RWPE2 (cell line): Measurements from ENCODE around the gene ETNK2.

Experiments used
- ATAC-seq: fragments of 200-7000 bp; cut with Tn5 transposase; 3 replicates; pipeline ENCODE4 v1.9.1; 2021; ENCODE audit warnings: low read depth
- DNase-seq: peaks from one replicate; pipeline ENCODE4 v3.0.0-alpha.2; 2020; ENCODE audit warnings: low spot score
- H3K27ac ChIP-seq: fragments of 450-650 bp; 2 replicates; pipeline ENCODE4 v1.5.1; 2017; ENCODE audit warnings: mild to moderate bottlenecking; ENCODE audit not compliant: poor library complexity, severe bottlenecking
- H3K27me3 ChIP-seq: fragments of 250-450 bp; sonication (Bioruptor Pico); 2 replicates; pipeline ENCODE4 v1.5.1; 2021; ENCODE audit warnings: mild to moderate bottlenecking, moderate library complexity; ENCODE audit not compliant: insufficient read depth, poor library complexity, severe bottlenecking
- H3K36me3 ChIP-seq: fragments of 250-450 bp; sonication (Bioruptor Pico); 2 replicates; pipeline ENCODE4 v1.5.1; 2020; ENCODE audit warnings: low read depth, mild to moderate bottlenecking, moderate library complexity
- H3K4me1 ChIP-seq: fragments of 250-450 bp; sonication (Bioruptor Pico); 2 replicates; pipeline ENCODE4 v1.5.1; 2021; ENCODE audit warnings: mild to moderate bottlenecking, moderate library complexity; ENCODE audit not compliant: insufficient read depth, poor library complexity, severe bottlenecking
- H3K4me3 ChIP-seq: fragments of 250-450 bp; sonication (Bioruptor Pico); 2 replicates; pipeline ENCODE4 v1.5.1; 2021; ENCODE audit warnings: mild to moderate bottlenecking, moderate library complexity; ENCODE audit not compliant: severe bottlenecking
- H3K9me3 ChIP-seq: fragments of 250-450 bp; sonication (Bioruptor Pico); 2 replicates; pipeline ENCODE4 v1.5.1; 2021; ENCODE audit warnings: mild to moderate bottlenecking, moderate library complexity; ENCODE audit not compliant: severe bottlenecking
- TF ChIP-seq, protein P1 (sequence below): fragments of 450-650 bp; IDR thresholded peaks from one replicate; pipeline ENCODE4 v1.5.1; 2017; ENCODE audit warnings: mild to moderate bottlenecking, moderate library complexity; ENCODE audit not compliant: poor library complexity, severe bottlenecking

The ETNK2 gene

DNA sequence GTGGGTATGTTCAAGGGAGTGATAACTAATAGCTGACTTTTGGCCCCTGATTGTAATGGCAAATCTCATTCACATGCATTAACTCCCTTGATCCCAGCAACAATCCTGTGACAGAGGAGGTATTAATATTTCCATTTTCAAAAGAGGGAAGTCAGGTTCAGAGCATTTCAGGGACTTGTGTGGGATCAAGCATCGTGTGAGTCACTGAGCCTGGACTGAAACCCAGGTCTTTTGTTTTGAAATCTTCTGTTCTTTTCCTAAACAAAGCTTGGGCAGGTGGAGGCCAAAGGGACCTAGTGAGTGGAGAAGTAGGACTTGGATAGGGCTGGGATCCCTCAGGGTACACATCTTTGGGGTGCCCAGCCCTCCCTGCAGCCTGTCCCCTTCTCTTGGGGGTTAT is 37.9 kb downstream of the ETNK2 start:
- no peak overlapping the region for H3K4me3 ChIP-seq
- no peaks in the 10 kb centered on the region for H3K9me3 ChIP-seq
- no peak for DNase-seq
- ATAC-seq, result 0 out of 3 replicates have a peak, but pooled peaks have one; percentile 21
- TF ChIP-seq, protein P1, sequence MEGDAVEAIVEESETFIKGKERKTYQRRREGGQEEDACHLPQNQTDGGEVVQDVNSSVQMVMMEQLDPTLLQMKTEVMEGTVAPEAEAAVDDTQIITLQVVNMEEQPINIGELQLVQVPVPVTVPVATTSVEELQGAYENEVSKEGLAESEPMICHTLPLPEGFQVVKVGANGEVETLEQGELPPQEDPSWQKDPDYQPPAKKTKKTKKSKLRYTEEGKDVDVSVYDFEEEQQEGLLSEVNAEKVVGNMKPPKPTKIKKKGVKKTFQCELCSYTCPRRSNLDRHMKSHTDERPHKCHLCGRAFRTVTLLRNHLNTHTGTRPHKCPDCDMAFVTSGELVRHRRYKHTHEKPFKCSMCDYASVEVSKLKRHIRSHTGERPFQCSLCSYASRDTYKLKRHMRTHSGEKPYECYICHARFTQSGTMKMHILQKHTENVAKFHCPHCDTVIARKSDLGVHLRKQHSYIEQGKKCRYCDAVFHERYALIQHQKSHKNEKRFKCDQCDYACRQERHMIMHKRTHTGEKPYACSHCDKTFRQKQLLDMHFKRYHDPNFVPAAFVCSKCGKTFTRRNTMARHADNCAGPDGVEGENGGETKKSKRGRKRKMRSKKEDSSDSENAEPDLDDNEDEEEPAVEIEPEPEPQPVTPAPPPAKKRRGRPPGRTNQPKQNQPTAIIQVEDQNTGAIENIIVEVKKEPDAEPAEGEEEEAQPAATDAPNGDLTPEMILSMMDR, result no peak
- peaks cover 25% of the 10 kb centered on the region for H3K36me3 ChIP-seq
- H3K4me1 ChIP-seq, result no peaks in the 10 kb centered on the region
- H3K27me3 ChIP-seq, result no peaks in the 10 kb centered on the region
- no peak overlapping the region for H3K27ac ChIP-seq

DNA sequence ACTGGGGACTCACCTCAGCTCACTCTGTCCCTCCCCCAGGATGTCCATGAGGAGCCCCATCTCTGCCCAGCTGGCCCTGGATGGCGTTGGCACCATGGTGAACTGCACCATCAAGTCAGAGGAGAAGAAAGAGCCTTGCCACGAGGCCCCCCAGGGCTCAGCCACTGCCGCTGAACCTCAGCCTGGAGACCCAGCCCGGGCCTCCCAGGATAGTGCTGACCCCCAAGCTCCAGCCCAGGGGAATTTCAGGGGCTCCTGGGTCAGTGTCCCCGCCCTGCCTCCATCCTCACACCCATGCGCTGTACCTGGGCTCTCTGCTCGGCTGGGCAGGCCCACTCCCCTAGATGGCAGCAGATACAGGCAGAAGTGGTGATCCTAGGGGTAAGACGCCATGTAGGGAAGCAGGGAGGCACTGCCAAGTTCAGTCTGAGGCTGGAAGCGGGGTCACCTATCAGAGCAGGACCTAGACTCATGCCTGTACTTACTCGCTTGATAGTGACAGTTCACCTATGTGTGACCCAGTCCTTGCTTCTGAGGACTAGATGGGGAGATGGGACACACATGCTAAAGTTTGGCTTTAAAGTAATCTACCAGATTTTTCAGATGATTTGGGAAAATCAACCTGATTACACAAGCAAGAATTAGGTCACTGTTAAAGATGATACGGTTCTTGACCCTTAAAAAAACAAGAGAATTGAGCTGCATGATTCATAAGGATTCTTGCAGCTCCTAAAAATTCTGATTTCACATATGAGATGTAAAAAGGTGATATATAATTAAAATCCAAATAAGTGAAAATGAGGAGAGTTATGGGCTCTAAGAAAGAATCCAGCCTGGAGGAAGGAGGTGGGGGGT is 38.7 kb downstream of the ETNK2 start:
- Histone ChIP-seq H3K27me3 (no peaks in the 10 kb centered on the region), H3K36me3 (peaks cover 19% of the 10 kb centered on the region), H3K27ac (no peak overlapping the region), H3K9me3 (no peaks in the 10 kb centered on the region), H3K4me1 (no peaks in the 10 kb centered on the region), H3K4me3 (no peak overlapping the region)
- TF ChIP-seq, protein P1, result no peak
- DNase-seq (no peak), ATAC-seq (no peak)

DNA sequence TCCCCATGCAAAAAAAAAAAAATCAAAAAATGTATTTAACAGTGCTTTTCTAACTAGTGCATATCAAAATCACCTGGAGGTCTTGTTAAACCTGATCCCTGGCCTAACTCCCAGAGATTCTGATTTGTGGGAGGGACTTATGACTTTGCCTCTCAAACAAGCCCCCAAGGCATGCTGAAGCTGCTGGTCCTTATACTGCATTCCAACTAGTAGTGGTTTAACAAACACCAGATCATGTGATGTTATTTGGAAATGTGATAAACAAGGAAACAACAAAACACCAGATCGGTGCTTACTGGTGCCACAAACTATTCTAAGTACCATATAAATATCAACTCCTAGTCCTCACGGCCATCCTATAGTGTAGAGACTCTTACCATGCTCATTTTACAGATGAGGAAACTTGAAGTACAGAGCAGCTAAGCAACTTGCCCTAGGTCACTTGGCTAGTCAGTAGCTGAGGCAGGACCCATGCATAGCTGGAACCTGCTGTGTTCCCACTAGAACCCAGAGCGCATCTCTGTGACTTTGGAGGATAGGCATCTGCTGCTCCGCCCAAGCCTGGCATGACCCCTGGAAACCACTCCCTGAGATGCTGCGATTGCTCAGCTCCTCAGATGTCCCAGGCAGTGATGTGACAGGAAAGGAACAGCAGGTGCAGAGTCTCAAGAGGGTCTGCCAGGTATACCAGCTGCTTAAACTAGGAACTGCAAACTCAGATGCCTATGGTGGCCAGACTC is 40.8 kb downstream of the ETNK2 start:
- H3K27ac ChIP-seq, result no peak overlapping the region
- H3K4me1 ChIP-seq, result no peaks in the 10 kb centered on the region

DNA sequence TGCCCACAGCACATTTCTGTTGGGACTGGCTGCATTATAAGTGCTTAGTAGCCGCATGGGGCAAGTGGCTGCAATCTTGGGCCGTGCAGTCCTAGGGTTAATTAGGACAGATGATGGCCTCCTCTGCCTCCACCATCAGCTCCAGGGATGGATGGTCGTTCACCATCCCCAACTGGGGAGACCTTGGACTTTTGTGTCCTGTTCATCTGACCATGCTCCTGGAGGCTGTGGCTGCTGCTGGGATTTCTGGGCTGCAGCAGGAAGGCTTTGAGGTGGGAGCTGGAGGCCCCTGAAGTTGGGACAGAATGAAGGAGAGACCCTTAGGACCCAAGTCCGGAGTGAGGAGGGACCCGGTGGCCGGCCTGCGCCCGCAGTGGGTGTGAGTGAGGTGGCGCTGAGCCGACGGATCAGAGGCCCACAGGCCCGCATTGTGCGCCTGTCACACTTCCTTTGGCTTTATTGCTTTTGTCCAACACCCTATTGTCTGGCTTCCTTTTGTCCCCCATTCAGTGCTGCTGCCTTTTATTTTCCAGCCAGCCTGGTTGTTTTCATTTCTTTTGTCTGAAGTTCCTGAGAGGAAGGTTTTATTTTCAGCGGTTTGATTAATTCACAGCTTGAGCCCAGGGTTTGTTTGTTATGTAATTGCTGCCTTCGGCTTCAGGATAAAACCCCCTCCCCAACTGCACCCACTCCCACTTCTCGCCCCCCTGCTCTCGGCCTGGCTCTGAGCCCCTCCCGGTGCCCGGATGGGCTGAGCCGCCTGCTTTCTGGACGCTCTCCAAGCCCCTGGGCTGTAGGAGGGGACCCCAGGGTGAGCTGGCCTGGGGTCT is 43.3 kb downstream of the ETNK2 start:
- no peaks in the 10 kb centered on the region for H3K27me3 ChIP-seq
- TF ChIP-seq, protein P1, result no peak
- H3K36me3 ChIP-seq, result no peaks in the 10 kb centered on the region
- ATAC-seq (no peak), DNase-seq (no peak)
- H3K9me3 ChIP-seq, result no peaks in the 10 kb centered on the region
- no peak overlapping the region for H3K4me3 ChIP-seq
- H3K4me1 ChIP-seq, result peaks cover 15% of the 10 kb centered on the region
- H3K27ac ChIP-seq, result no peak overlapping the region

More for the DNA sequence above, 40.8 kb downstream of the ETNK2 start:
- H3K36me3 ChIP-seq, result peaks cover 6% of the 10 kb centered on the region
- no peak for DNase-seq
- no peak for ATAC-seq
- TF ChIP-seq, protein P1, result no peak
- H3K9me3 ChIP-seq, result no peaks in the 10 kb centered on the region
- H3K27me3 ChIP-seq, result no peaks in the 10 kb centered on the region
- no peak overlapping the region for H3K4me3 ChIP-seq
